T-cell (primary cell): ENCODE data around the gene CAMK2D. TPM values are rescaled to one million over a fixed set of nuclear protein-coding genes. Genes with fewer than 3 reads are reported as not detected.

ENCODE experiments used
- ATAC-seq, 4 experiments: fragments of 200-7000 bp in 3 of 4; fragments of 150-1000 bp in 1 of 4; cut with Tn5 transposase; replicated peaks in 1 of 4; 1 replicate in 3 of 4; 2 replicates in 1 of 4; pipeline ENCODE4 v1.10.0; 2021; ENCODE audit warnings: moderate library complexity in 3 of 4, mild to moderate bottlenecking in 2 of 4, moderate number of reproducible peaks in 1 of 4
- CTCF ChIA-PET, 2 donors: fragments of 300-600 bp; sonication (Branson Sonifier 250); formaldehyde crosslinking; loops; one replicate each; lab custom pipeline; 2022; ENCODE audit warnings: antibody characterized with exemption in 2 of 2; lab: Charles Lee
- POLR2A ChIA-PET, 2 donors: fragments of 300-600 bp; sonication (Branson Sonifier 250); formaldehyde crosslinking; loops; one replicate each; lab custom pipeline; 2022; ENCODE audit warnings: antibody characterized with exemption in 2 of 2; lab: Charles Lee
- DNase-seq, 35 experiments: peaks; one replicate each; pipeline versions ENCODE4 v3.0.0 to v3.0.0-alpha.2; 2013 to 2023
- H3K27ac ChIP-seq: one replicate; pipeline ENCODE4 v1.5.1; 2013; ENCODE audit warnings: low read length
- H3K27me3 ChIP-seq, 2 experiments: replicated peaks in 1 of 2; 1 replicate in 1 of 2; 2 replicates in 1 of 2; pipeline versions ENCODE4 v1.6.1 to v1.7.0; 2013; ENCODE audit warnings: low read length in 1 of 2, mixed read lengths in 1 of 2; ENCODE audit not compliant: control insufficient read depth in 2 of 2, insufficient read depth in 2 of 2; ENCODE audit errors: extremely low read depth in 1 of 2
- H3K36me3 ChIP-seq, 2 donors: 1 replicate in 1 of 2; 2 replicates in 1 of 2; pipeline versions ENCODE4 v1.6.1 to v1.7.0; 2013; ENCODE audit warnings: low read length in 1 of 2; ENCODE audit not compliant: control insufficient read depth in 2 of 2, insufficient read depth in 1 of 2; ENCODE audit errors: extremely low read depth in 1 of 2
- H3K4me1 ChIP-seq, 2 experiments: 1 replicate in 1 of 2; 2 replicates in 1 of 2; pipeline versions ENCODE4 v1.6.1 to v1.7.0; 2013; ENCODE audit warnings: low read length in 2 of 2, mixed read lengths in 1 of 2; ENCODE audit not compliant: insufficient read depth in 2 of 2, control insufficient read depth in 1 of 2; ENCODE audit errors: extremely low read depth in 1 of 2
- H3K4me3 ChIP-seq, 2 donors: 1 replicate in 1 of 2; 2 replicates in 1 of 2; pipeline versions ENCODE4 v1.5.1 to v1.7.0; 2013; ENCODE audit warnings: mild to moderate bottlenecking in 2 of 2, low read length in 1 of 2, moderate library complexity in 1 of 2; ENCODE audit not compliant: control insufficient read depth in 1 of 2; ENCODE audit errors: extremely low read depth in 1 of 2
- H3K9me3 ChIP-seq: 2 replicates; pipeline ENCODE4 v1.7.0; 2013
- H3K27ac Mint-ChIP-seq, 2 donors: one replicate each; pipeline ENCODE4 v1.8.0; 2020 to 2021; ENCODE audit warnings: mild to moderate bottlenecking in 2 of 2, mixed read lengths in 2 of 2
- H3K27me3 Mint-ChIP-seq, 2 donors: one replicate each; pipeline ENCODE4 v1.8.0; 2021 to 2022; ENCODE audit warnings: mixed read lengths in 2 of 2
- H3K36me3 Mint-ChIP-seq: one replicate; pipeline ENCODE4 v1.8.0; 2021; ENCODE audit warnings: mixed read lengths
- H3K4me1 Mint-ChIP-seq, 3 donors: one replicate each; pipeline ENCODE4 v1.8.0; 2020 to 2022; ENCODE audit warnings: mixed read lengths in 3 of 3, mild to moderate bottlenecking in 1 of 3
- H3K4me3 Mint-ChIP-seq, 3 donors: one replicate each; pipeline ENCODE4 v1.8.0; 2020 to 2022; ENCODE audit warnings: mild to moderate bottlenecking in 3 of 3, mixed read lengths in 3 of 3, moderate library complexity in 3 of 3
- H3K9me3 Mint-ChIP-seq, 3 donors: one replicate each; pipeline ENCODE4 v1.8.0; 2020 to 2022; ENCODE audit warnings: mixed read lengths in 3 of 3
- WGBS: methylation state at CpG from one replicate; pipeline ENCODE4 v1.1.5; 2013; ENCODE audit warnings: missing lambda C conversion rate; ENCODE audit not compliant: insufficient coverage; 5-methylcytosine and 5-hydroxymethylcytosine counted together
- total RNA-seq, 35 experiments: library from RNA in 6 of 35; stranded (reverse) in 6 of 35; fragments of 120-200 nt in 1 of 35; gene quantifications; one replicate each; pipeline versions ENCODE4 v1.2.1 to v1.2.4 and lab custom pipeline; 2013 to 2026

CAMK2D gene
- total RNA-seq, 5 donors from 2014 or later (not counting 1 experiment from before 2014, with no cell fraction given): 30.9 to 36.2 (median 35.4) TPM

- CTCF ChIA-PET: no interaction called here
Measured at GRCh38 chr4:113446019-113446418, 315.5 kb downstream of the CAMK2D start.

GRCh38 chr4:113445286-113445685, 316.3 kb downstream of the CAMK2D start:
- Mint-ChIP-seq H3K4me3 (no peak overlapping the region), H3K27me3 (peaks cover 5% of the 10 kb centered on the region in 2 donors), H3K9me3 (no peaks in the 10 kb centered on the region), H3K27ac (no peak overlapping the region), H3K4me1 (peaks cover 0 to 8% (median 5%) of the 10 kb centered on the region in 3 donors), H3K36me3 (no peaks in the 10 kb centered on the region)
- Histone ChIP-seq H3K36me3 (no peaks in the 10 kb centered on the region), H3K9me3 (no peaks in the 10 kb centered on the region), H3K4me3 (no peak overlapping the region), H3K27ac (no peak overlapping the region), H3K4me1 (no peaks in the 10 kb centered on the region), H3K27me3 (no peaks in the 10 kb centered on the region)
- ATAC-seq (no peak), DNase-seq (no peak)
- no CpG with 5 or more reads among the region's 5 CpGs for WGBS
- ChIA-PET CTCF (no interaction called here), POLR2A (no interaction called here)

More at GRCh38 chr4:113446019-113446418, 315.5 kb downstream of the CAMK2D start:
- Histone ChIP-seq H3K4me1 (no peaks in the 10 kb centered on the region), H3K4me3 (no peak overlapping the region), H3K27me3 (no peaks in the 10 kb centered on the region), H3K9me3 (no peaks in the 10 kb centered on the region), H3K36me3 (no peaks in the 10 kb centered on the region), H3K27ac (no peak overlapping the region)
- no peak for DNase-seq
- H3K27me3 Mint-ChIP-seq: peaks cover 5% of the 10 kb centered on the region in 2 donors
- no peak overlapping the region for H3K4me3 Mint-ChIP-seq
- H3K9me3 Mint-ChIP-seq: no peaks in the 10 kb centered on the region
- no peak for ATAC-seq
- H3K27ac Mint-ChIP-seq: no peak overlapping the region
- peaks cover 0 to 8% (median 5%) of the 10 kb centered on the region in 3 donors for H3K4me1 Mint-ChIP-seq
- no CpG with 5 or more reads among the region's 4 CpGs for WGBS
- H3K36me3 Mint-ChIP-seq: no peaks in the 10 kb centered on the region
- POLR2A ChIA-PET: no interaction called here

- no CpG with 5 or more reads among the region's 1 CpG for WGBS
- Histone ChIP-seq H3K4me1 (no peaks in the 10 kb centered on the region), H3K27me3 (no peaks in the 10 kb centered on the region), H3K36me3 (no peaks in the 10 kb centered on the region), H3K4me3 (no peak overlapping the region), H3K9me3 (no peaks in the 10 kb centered on the region), H3K27ac (no peak overlapping the region)
- POLR2A ChIA-PET: no interaction called here
- CTCF ChIA-PET: no interaction called here
- DNase-seq: no peak
- Mint-ChIP-seq H3K9me3 (no peaks in the 10 kb centered on the region), H3K27ac (no peak overlapping the region), H3K4me3 (no peak overlapping the region), H3K36me3 (no peaks in the 10 kb centered on the region), H3K27me3 (peaks cover 5% of the 10 kb centered on the region in 2 donors), H3K4me1 (peaks cover 0 to 8% (median 5%) of the 10 kb centered on the region in 3 donors)
- no peak for ATAC-seq
Measured at GRCh38 chr4:113444386-113444785, 317.2 kb downstream of the CAMK2D start.

- DNase-seq (no peak), ATAC-seq (no peak)
- Histone ChIP-seq H3K4me1 (no peaks in the 10 kb centered on the region), H3K4me3 (no peak overlapping the region), H3K27ac (no peak overlapping the region), H3K36me3 (no peaks in the 10 kb centered on the region), H3K9me3 (no peaks in the 10 kb centered on the region), H3K27me3 (no peaks in the 10 kb centered on the region)
- H3K27ac Mint-ChIP-seq: no peak overlapping the region
- H3K27me3 Mint-ChIP-seq: peaks cover 5% of the 10 kb centered on the region in 2 donors
- no peaks in the 10 kb centered on the region for H3K36me3 Mint-ChIP-seq
- no peaks in the 10 kb centered on the region for H3K9me3 Mint-ChIP-seq
- ChIA-PET CTCF (interaction anchor here in 1 of 2 donors (0.7 kb wide), 1 partner anchor 9 kb away, joined by 3 read pairs; no protein-coding TSS in a partner anchor), POLR2A (interaction anchor here (0.6 to 0.9 kb wide), 2 partner anchors 9 to 12 kb away, joined by 3 to 6 read pairs; no protein-coding TSS in a partner anchor)
- WGBS: 69% methylated on average over 3 of the region's 6 CpGs
- no peak overlapping the region for H3K4me3 Mint-ChIP-seq
- H3K4me1 Mint-ChIP-seq: peaks cover 0 to 8% (median 5%) of the 10 kb centered on the region in 3 donors
Measured at GRCh38 chr4:113442826-113443225, 318.7 kb downstream of the CAMK2D start.

GRCh38 chr4:113440371-113440770, 321.2 kb downstream of the CAMK2D start:
- no CpG with 5 or more reads among the region's 4 CpGs for WGBS
- no peak overlapping the region for H3K27ac ChIP-seq
- Mint-ChIP-seq H3K4me3 (no peak overlapping the region), H3K4me1 (peaks cover 11 to 18% (median 16%) of the 10 kb centered on the region in 3 donors), H3K9me3 (no peaks in the 10 kb centered on the region), H3K27me3 (peaks cover 5% of the 10 kb centered on the region in 2 donors), H3K27ac (no peak overlapping the region), H3K36me3 (no peaks in the 10 kb centered on the region)
- ATAC-seq: no peak
- no peak overlapping the region for H3K4me3 ChIP-seq
- ChIA-PET CTCF (interaction anchor here (0.7 kb wide), 2 partner anchors 324 to 677 kb away, joined by 5 to 7 read pairs; no protein-coding TSS in a partner anchor), POLR2A (no interaction called here)
- no peaks in the 10 kb centered on the region for H3K9me3 ChIP-seq
- no peak for DNase-seq
- H3K27me3 ChIP-seq: no peaks in the 10 kb centered on the region
- H3K4me1 ChIP-seq: no peaks in the 10 kb centered on the region
- H3K36me3 ChIP-seq: no peaks in the 10 kb centered on the region

- Histone ChIP-seq H3K4me1 (no peaks in the 10 kb centered on the region), H3K9me3 (no peaks in the 10 kb centered on the region), H3K27ac (no peak overlapping the region), H3K27me3 (no peaks in the 10 kb centered on the region), H3K4me3 (no peak overlapping the region), H3K36me3 (no peaks in the 10 kb centered on the region)
- peaks cover 0 to 5% of the 10 kb centered on the region in 2 donors for H3K27me3 Mint-ChIP-seq
- H3K9me3 Mint-ChIP-seq: no peaks in the 10 kb centered on the region
- WGBS: no CpG with 5 or more reads among the region's 5 CpGs
- H3K4me3 Mint-ChIP-seq: no peak overlapping the region
- no peak overlapping the region for H3K27ac Mint-ChIP-seq
- no peak for ATAC-seq
- H3K36me3 Mint-ChIP-seq: no peaks in the 10 kb centered on the region
- DNase-seq: no peak
- ChIA-PET POLR2A (no interaction called here), CTCF (no interaction called here)
- peaks cover 11 to 12% (median 11%) of the 10 kb centered on the region in 3 donors for H3K4me1 Mint-ChIP-seq
Measured at GRCh38 chr4:113438596-113438995, 322.9 kb downstream of the CAMK2D start.
